ENCODE measurements around the gene GPER1. TPM values are rescaled to one million over a fixed set of nuclear protein-coding genes. Genes with fewer than 3 reads are reported as not detected.

Gene GPER1
- total RNA-seq, 3 donors from 2014 or later: 7.9 to 14.7 (median 9.8) TPM

GRCh38 chr7:1090686-1091643, 3.1 kb downstream of the GPER1 start:
- no peak for DNase-seq
- Histone ChIP-seq H3K36me3 (ENCODE audit: low read depth) (no peaks in the 10 kb centered on the region), H3K9me3 (no peaks in the 10 kb centered on the region), H3K4me1 (ENCODE audit: low read depth) (peaks cover 15% of the 10 kb centered on the region), H3K4me3 (no peak overlapping the region)
- no peak for ATAC-seq
- intact Hi-C loops (cut with DNase I, micrococcal nuclease): no loop called here
- TF ChIP-seq CTCF (IDR thresholded peaks at IDR 0.05): no peak

- no peaks in the 10 kb centered on the region for H3K36me3 ChIP-seq (ENCODE audit: low read depth)
- ATAC-seq (no peak), DNase-seq (no peak)
- H3K4me1 ChIP-seq (ENCODE audit: low read depth): peaks cover 12% of the 10 kb centered on the region
- TF ChIP-seq CTCF (IDR thresholded peaks at IDR 0.05): no peak
- intact Hi-C loops (cut with DNase I, micrococcal nuclease): no loop called here
- no peaks in the 10 kb centered on the region for H3K9me3 ChIP-seq
- H3K4me3 ChIP-seq: no peak overlapping the region
Observed at GRCh38 chr7:1091644-1092027, 3.7 kb downstream of the GPER1 start.

- DNase-seq (no peak), ATAC-seq (no peak)
- intact Hi-C loops (cut with DNase I, micrococcal nuclease): no loop called here
- Histone ChIP-seq H3K9me3 (no peaks in the 10 kb centered on the region), H3K4me1 (ENCODE audit: low read depth) (peaks cover 7% of the 10 kb centered on the region), H3K4me3 (no peak overlapping the region), H3K36me3 (ENCODE audit: low read depth) (no peaks in the 10 kb centered on the region)
- TF ChIP-seq CTCF (IDR thresholded peaks at IDR 0.05): no peak
Observed at GRCh38 chr7:1092161-1092632, 4.3 kb downstream of the GPER1 start.

GRCh38 chr7:1092806-1093501, 5.0 kb downstream of the GPER1 start:
- Histone ChIP-seq H3K4me3 (no peak overlapping the region), H3K9me3 (no peaks in the 10 kb centered on the region), H3K4me1 (ENCODE audit: low read depth) (no peaks in the 10 kb centered on the region), H3K36me3 (ENCODE audit: low read depth) (no peaks in the 10 kb centered on the region)
- intact Hi-C loops (cut with DNase I, micrococcal nuclease): no loop called here
- ATAC-seq (no peak), DNase-seq (no peak)
- no peak for TF ChIP-seq CTCF (IDR thresholded peaks at IDR 0.05)

- DNase-seq (no peak), ATAC-seq (no peak)
- intact Hi-C loops (cut with DNase I, micrococcal nuclease): no loop called here
- Histone ChIP-seq H3K4me1 (ENCODE audit: low read depth) (no peaks in the 10 kb centered on the region), H3K36me3 (ENCODE audit: low read depth) (no peaks in the 10 kb centered on the region), H3K4me3 (no peak overlapping the region), H3K9me3 (no peaks in the 10 kb centered on the region)
- TF ChIP-seq CTCF (IDR thresholded peaks at IDR 0.05): no peak
Observed at GRCh38 chr7:1093502-1093843, 5.6 kb downstream of the GPER1 start.
